Activated CD4-positive, alpha-beta T cell treated with anti-CD3 and anti-CD28 coated beads, Interleukin-2, amount 10 ng/mL, durations not matched to agents 7 days and 5 days (primary cell): ENCODE results near the gene CADM1. TPM values are rescaled to one million over a fixed set of nuclear protein-coding genes. Genes with fewer than 3 reads are reported as not detected.

Experiments
- CTCF ChIA-PET: fragments of 350-600 bp; sonication (Branson Sonifier 250); formaldehyde crosslinking; loops from one replicate; lab custom pipeline; 2021; ENCODE audit warnings: antibody characterized with exemption; lab: Charles Lee
- POLR2A ChIA-PET: fragments of 350-600 bp; sonication (Branson Sonifier 250); formaldehyde crosslinking; loops from one replicate; lab custom pipeline; 2021; ENCODE audit warnings: antibody characterized with exemption; lab: Charles Lee
- DNase-seq: peaks from one replicate; pipeline ENCODE4 v3.0.0-alpha.2; 2020
- H3K27ac Mint-ChIP-seq: one replicate; pipeline ENCODE4 v1.8.0; 2021; ENCODE audit warnings: mild to moderate bottlenecking, moderate library complexity, mixed read lengths
- H3K27me3 Mint-ChIP-seq: one replicate; pipeline ENCODE4 v1.8.0; 2021; ENCODE audit warnings: mixed read lengths
- H3K36me3 Mint-ChIP-seq: one replicate; pipeline ENCODE4 v1.8.0; 2021; ENCODE audit warnings: low read depth, mixed read lengths
- H3K4me1 Mint-ChIP-seq: one replicate; pipeline ENCODE4 v1.8.0; 2021; ENCODE audit warnings: mixed read lengths
- H3K4me3 Mint-ChIP-seq: one replicate; pipeline ENCODE4 v1.8.0; 2021; ENCODE audit warnings: mild to moderate bottlenecking, moderate library complexity, mixed read lengths
- H3K9me3 Mint-ChIP-seq: one replicate; pipeline ENCODE4 v1.8.0; 2021; ENCODE audit warnings: mixed read lengths
- total RNA-seq, 2 experiments: library from RNA; stranded (reverse); gene quantifications; one replicate each; pipeline ENCODE4 v1.2.3, GENCODE V29; 2021

Gene CADM1
- total RNA-seq, 2 experiments from 2014 or later: 0.52 to 0.92 TPM

DNA sequence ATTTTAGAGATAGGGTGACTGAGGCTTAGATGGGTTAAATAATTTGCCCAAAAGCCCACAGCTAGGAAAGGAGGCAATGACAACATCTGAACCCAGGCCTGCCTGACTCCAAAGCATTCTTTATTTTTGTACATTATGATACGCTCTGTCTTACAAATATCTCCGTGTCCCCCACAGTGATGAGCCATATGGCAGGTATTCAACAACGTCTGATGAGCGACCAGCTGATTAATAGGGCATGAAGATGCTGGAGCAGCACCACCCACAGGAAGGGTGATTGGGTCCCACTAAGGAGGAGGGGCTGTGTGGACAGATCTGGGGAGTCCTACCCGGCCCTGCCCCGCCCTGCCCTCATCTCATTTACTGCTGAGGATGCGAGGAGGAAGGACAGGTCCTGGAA, 380.6 kb downstream of the CADM1 start:
- H3K27ac Mint-ChIP-seq: no peak overlapping the region
- no peaks in the 10 kb centered on the region for H3K9me3 Mint-ChIP-seq

DNA sequence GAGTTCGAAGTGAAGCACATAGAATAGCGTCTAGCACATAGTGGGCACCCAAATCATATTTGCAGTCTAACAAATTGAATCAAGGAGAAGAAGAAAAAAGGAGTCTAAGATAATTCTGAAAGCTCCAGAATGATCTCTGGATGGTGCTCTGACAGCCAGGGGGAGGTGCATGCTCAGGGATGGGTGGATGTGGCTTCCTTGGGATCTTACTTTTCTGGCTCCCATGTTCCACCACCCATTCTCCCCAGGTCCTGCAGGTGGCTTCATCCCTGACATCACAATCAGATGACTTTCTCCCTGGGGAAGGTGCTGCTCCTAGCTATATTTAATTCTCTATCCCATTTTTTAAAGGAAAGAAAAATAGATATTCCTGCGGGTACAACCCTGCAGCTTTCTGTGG, 381.9 kb downstream of the CADM1 start:
- ChIA-PET CTCF (no interaction called here), POLR2A (no interaction called here)
- no peaks in the 10 kb centered on the region for H3K27me3 Mint-ChIP-seq
- H3K36me3 Mint-ChIP-seq: no peaks in the 10 kb centered on the region
- H3K4me1 Mint-ChIP-seq: no peaks in the 10 kb centered on the region
- H3K4me3 Mint-ChIP-seq: no peak overlapping the region
- H3K9me3 Mint-ChIP-seq: no peaks in the 10 kb centered on the region
- no peak for DNase-seq
- no peak overlapping the region for H3K27ac Mint-ChIP-seq

More for the DNA sequence above, 380.6 kb downstream of the CADM1 start:
- POLR2A ChIA-PET: no interaction called here
- CTCF ChIA-PET: no interaction called here
- Mint-ChIP-seq H3K4me1 (no peaks in the 10 kb centered on the region), H3K27me3 (no peaks in the 10 kb centered on the region), H3K4me3 (no peak overlapping the region), H3K36me3 (no peaks in the 10 kb centered on the region)
- no peak for DNase-seq
